Endodermal cell (in vitro differentiated cells): ENCODE measurements around the gene ALOX5AP. TPM values are rescaled to one million over a fixed set of nuclear protein-coding genes. Genes with fewer than 3 reads are reported as not detected.

Source experiments
- DNase-seq: peaks from one replicate; pipeline ENCODE4 v3.0.0-alpha.2; 2017
- H3K27ac ChIP-seq: 2 replicates; pipeline ENCODE4 v1.5.1; 2013; ENCODE audit warnings: mild to moderate bottlenecking, low read depth, low read length, moderate library complexity
- H3K27me3 ChIP-seq: 2 replicates; pipeline ENCODE4 v1.6.1; 2013; ENCODE audit warnings: mild to moderate bottlenecking, low read length, moderate library complexity; ENCODE audit not compliant: insufficient read depth, control insufficient read depth, poor library complexity, severe bottlenecking
- H3K36me3 ChIP-seq: 2 replicates; pipeline ENCODE4 v1.7.0; 2013; ENCODE audit warnings: mild to moderate bottlenecking, low read length, moderate library complexity; ENCODE audit not compliant: control insufficient read depth, insufficient read depth
- H3K4me1 ChIP-seq: one replicate; pipeline ENCODE4 v1.7.0; 2013; ENCODE audit warnings: low read length; ENCODE audit not compliant: control insufficient read depth, insufficient read depth
- H3K4me3 ChIP-seq: 2 replicates; pipeline ENCODE4 v1.5.1; 2013; ENCODE audit warnings: mild to moderate bottlenecking, low read length, moderate library complexity
- H3K9ac ChIP-seq: 2 replicates; pipeline ENCODE4 v1.6.1; 2013; ENCODE audit warnings: mild to moderate bottlenecking, low read length, moderate library complexity; ENCODE audit not compliant: poor library complexity, severe bottlenecking; ENCODE audit errors: extremely low read depth
- H3K9me3 ChIP-seq: 2 replicates; pipeline ENCODE4 v1.6.1; 2013; ENCODE audit warnings: mild to moderate bottlenecking, low read length, moderate library complexity; ENCODE audit not compliant: control insufficient read depth
- H3K27ac Mint-ChIP-seq: 2 replicates; pipeline ENCODE4 v1.8.0; 2020; ENCODE audit warnings: mixed read lengths
- H3K27me3 Mint-ChIP-seq: 2 replicates; pipeline ENCODE4 v1.8.0; 2021; ENCODE audit warnings: mild to moderate bottlenecking, mixed read lengths; ENCODE audit not compliant: insufficient read depth
- H3K36me3 Mint-ChIP-seq: 2 replicates; pipeline ENCODE4 v1.8.0; 2020; ENCODE audit warnings: low read depth, mixed read lengths
- H3K4me1 Mint-ChIP-seq: 2 replicates; pipeline ENCODE4 v1.8.0; 2020; ENCODE audit warnings: mixed read lengths
- H3K4me3 Mint-ChIP-seq: 2 replicates; pipeline ENCODE4 v1.8.0; 2020; ENCODE audit warnings: mild to moderate bottlenecking, moderate library complexity, mixed read lengths
- H3K9me3 Mint-ChIP-seq: 2 replicates; pipeline ENCODE4 v1.8.0; 2020; ENCODE audit warnings: mild to moderate bottlenecking, mixed read lengths
- CTCF ChIP-seq: fragments of 200-600 bp; sonication (generic); conservative IDR thresholded peaks from 2 replicates; pipeline ENCODE4 v1.5.0; 2021; ENCODE audit warnings: antibody characterized with exemption, mild to moderate bottlenecking
- whole genome bisulfite sequencing, 2 experiments: methylation state at CpG; one replicate each; pipeline versions ENCODE4 v1.1.5 to v1.1.7; 2013; ENCODE audit warnings: missing lambda C conversion rate in 2 of 2, mixed read lengths in 1 of 2; ENCODE audit not compliant: insufficient coverage in 1 of 2, insufficient read length in 1 of 2; 5-methylcytosine and 5-hydroxymethylcytosine counted together
- total RNA-seq, 2 donors: library from RNA; stranded (reverse); fragmentation: NEBNext Ultra II Directional in 1 of 2; extraction: Animal tissue kit (Norgen Biotek cat#: 25700) in 1 of 2; gene quantifications; 2 replicates in 1 of 2; 3 replicates in 1 of 2; pipeline ENCODE4 v1.2.1, GENCODE V29; 2021

The ALOX5AP gene
- total RNA-seq, 2 donors from 2014 or later, result not detected

- H3K27ac ChIP-seq, result no peak overlapping the region
- Mint-ChIP-seq H3K4me1 (peaks cover 15% of the 10 kb centered on the region), H3K9me3 (no peaks in the 10 kb centered on the region), H3K36me3 (no peaks in the 10 kb centered on the region), H3K27me3 (no peaks in the 10 kb centered on the region), H3K27ac (no peak overlapping the region), H3K4me3 (no peak overlapping the region)
- no peaks in the 10 kb centered on the region for H3K27me3 ChIP-seq
- no peaks in the 10 kb centered on the region for H3K9me3 ChIP-seq
- no peaks in the 10 kb centered on the region for H3K36me3 ChIP-seq
- WGBS, 2 experiments, result 85 to 88% methylated on average over 3 to 6 of the region's 6 CpGs
- H3K4me1 ChIP-seq, result no peaks in the 10 kb centered on the region
- TF ChIP-seq CTCF, result no peak
- H3K9ac ChIP-seq, result no peak overlapping the region
- DNase-seq, result no peak
- no peak overlapping the region for H3K4me3 ChIP-seq
Observed at GRCh38 chr13:30704596-30704995, 30.7 kb upstream of the ALOX5AP start.

- TF ChIP-seq CTCF, result no peak
- Mint-ChIP-seq H3K4me3 (no peak overlapping the region), H3K4me1 (peaks cover 15% of the 10 kb centered on the region), H3K27me3 (no peaks in the 10 kb centered on the region), H3K36me3 (no peaks in the 10 kb centered on the region), H3K27ac (no peak overlapping the region), H3K9me3 (no peaks in the 10 kb centered on the region)
- Histone ChIP-seq H3K9ac (no peak overlapping the region), H3K9me3 (no peaks in the 10 kb centered on the region), H3K36me3 (no peaks in the 10 kb centered on the region), H3K4me1 (no peaks in the 10 kb centered on the region), H3K4me3 (no peak overlapping the region), H3K27ac (no peak overlapping the region), H3K27me3 (no peaks in the 10 kb centered on the region)
- WGBS, 2 experiments, result 73 to 78% methylated on average over 4 of the region's 4 CpGs
- peak; percentile 62 for DNase-seq
Observed at GRCh38 chr13:30705680-30706079, 29.7 kb upstream of the ALOX5AP start.

- no peak overlapping the region for H3K4me3 Mint-ChIP-seq
- H3K4me1 ChIP-seq, result no peaks in the 10 kb centered on the region
- H3K27me3 ChIP-seq, result no peaks in the 10 kb centered on the region
- no peak for DNase-seq
- WGBS, 2 experiments, result 87 to 100% methylated on average over 2 to 3 of the region's 3 CpGs
- no peaks in the 10 kb centered on the region for H3K9me3 ChIP-seq
- H3K9me3 Mint-ChIP-seq, result no peaks in the 10 kb centered on the region
- H3K36me3 ChIP-seq, result no peaks in the 10 kb centered on the region
- no peak for TF ChIP-seq CTCF
- no peaks in the 10 kb centered on the region for H3K27me3 Mint-ChIP-seq
- no peak overlapping the region for H3K4me3 ChIP-seq
- H3K4me1 Mint-ChIP-seq, result peaks cover 15% of the 10 kb centered on the region
- H3K9ac ChIP-seq, result no peak overlapping the region
- no peak overlapping the region for H3K27ac Mint-ChIP-seq
- no peaks in the 10 kb centered on the region for H3K36me3 Mint-ChIP-seq
- H3K27ac ChIP-seq, result no peak overlapping the region
Observed at GRCh38 chr13:30708541-30708940, 26.8 kb upstream of the ALOX5AP start.
